HG03039 (cell line): ENCODE results near the gene GLIPR2.
"Not testable (repeated sequence)": the region's sequence is repeated elsewhere in the genome, so short reads cannot be mapped to it uniquely, and the experiment has no call there.

Experiments
- ATAC-seq: cut with Tn5 transposase; IDR thresholded peaks from one replicate; pipeline ENCODE4 v1.9.1; 2021; ENCODE audit warnings: mild to moderate bottlenecking, moderate library complexity; ENCODE audit not compliant: unreplicated experiment

Gene GLIPR2

DNA sequence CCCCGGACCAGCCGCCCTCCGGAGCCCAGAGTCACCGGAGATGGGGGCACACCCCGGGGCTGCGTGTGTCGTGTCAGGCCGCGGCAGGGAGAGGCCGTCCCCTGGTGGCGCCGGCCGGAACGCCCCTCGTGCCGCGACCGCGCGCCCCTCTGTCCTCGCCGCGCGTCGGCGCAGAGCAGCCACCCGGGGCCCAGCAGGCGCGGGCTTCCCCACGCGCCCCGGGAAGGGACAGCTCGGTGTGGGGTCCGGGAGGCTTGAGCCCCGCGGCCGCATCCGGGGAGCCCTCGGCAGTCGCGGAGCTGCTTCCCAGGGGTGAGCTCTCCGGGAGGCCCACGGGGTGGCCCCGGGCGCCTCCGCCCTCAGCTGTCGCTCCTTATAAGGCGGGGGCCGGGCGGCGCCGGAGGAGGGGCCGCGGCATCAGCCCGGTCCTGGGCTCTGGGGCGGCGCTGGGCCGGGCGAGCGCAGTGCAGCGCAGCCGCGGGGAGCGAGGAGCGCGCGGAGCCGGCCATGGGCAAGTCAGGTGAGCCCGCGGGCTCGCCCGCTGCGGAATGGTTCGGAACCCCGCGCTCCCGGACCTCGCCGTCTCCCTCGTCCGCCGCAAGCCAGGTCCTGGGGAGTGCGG is at the start of gene GLIPR2:
TSS of gene GLIPR2 (plus strand) at position 462 of the 622 bp plus-strand sequence. CDS start at position 508, 46 bp downstream.
- ATAC-seq = peak; percentile 91

DNA sequence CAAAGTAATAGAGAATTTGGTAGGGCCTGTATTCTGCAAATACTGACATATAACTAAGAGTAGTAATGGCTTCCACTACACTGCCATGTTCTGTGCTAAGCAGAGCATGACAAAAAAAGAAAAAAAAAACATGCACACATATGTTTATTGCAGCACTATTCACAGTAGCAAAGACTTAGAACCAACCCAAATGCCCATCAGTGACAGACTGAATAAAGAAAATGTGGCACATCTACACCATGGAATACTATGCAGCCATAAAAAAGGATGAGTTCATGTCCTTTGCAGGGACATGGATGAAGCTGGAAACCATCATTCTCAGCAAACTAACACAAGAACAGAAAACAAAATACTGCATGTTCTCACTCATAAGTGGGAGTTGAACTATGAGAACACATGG is 49.5 kb upstream of the GLIPR2 start:
- ATAC-seq = not testable (repeated sequence)

DNA sequence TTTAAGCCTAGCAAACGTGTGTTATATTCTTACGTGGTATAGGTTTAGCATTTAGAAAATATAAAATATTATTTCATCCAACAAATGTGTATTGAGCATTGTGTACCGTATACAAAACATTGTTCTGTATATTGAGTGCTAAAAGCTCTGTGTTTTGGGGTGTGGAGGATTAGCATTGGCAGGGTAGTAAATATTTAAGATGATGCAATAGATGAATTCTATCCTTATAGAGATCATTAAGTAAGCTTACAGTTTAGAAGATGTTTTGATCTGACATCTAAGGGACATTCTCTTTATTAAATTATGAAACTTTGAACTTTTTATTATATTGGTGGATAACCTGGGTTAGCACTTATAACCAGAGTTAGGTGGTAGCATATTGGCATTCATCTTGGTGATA is 48.5 kb upstream of the GLIPR2 start:
- no peak for ATAC-seq

- ATAC-seq = no peak
These were observed 45.2 kb upstream of the GLIPR2 start for GRCh38 chr9:36091026-36091953.

DNA sequence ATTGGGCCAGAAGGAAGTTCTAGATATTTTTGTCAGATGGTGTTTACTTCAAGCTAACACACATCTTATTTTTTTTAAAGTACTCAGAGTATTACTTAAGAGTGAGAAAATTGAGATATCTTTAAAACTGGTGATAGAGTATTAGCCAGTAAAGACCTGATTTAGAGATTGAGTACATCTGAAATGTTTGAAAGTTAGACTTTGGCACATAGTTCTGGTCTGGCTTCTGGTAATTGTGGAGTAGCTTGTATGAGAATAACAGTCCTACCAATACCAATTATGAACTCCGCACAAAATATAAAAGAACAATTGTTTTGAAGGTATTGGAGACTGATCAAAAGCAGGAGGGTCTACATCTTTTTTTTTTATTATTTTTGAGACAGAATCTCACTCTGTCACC is 44.5 kb upstream of the GLIPR2 start:
- no peak for ATAC-seq

DNA sequence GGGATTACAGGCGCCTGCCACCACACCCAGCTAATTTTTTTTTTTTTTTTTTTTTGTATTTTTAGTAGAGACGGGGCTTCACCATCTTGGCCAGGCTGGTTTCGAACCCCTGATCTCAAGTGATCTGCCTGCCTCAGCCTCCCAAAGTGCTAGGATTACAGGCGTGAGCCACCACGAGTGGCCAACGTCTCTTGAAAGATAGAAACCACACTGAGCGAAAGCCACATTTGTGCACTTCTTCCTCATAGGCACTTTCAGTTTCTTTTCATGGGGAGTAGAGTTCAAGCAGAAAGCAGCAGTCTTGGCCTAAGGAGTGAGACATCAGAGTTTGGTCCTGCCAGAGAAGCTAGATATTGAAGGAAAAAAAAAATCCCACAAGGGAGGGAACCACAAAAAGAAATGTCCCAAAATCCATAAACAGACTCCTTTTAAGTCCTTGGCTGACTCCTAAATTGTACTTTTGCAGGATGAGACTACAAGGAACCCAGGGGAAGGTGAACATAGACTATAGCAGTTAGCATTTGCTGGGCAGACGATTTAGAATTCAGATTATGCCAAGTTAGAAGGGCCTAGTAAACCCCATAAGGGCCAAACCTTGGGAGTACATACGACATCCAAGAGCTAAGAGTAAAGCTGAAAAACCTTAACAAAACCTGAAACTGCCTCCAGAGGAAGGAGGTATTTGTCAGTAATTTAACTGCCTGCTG is 43.9 kb upstream of the GLIPR2 start:
- ATAC-seq = no peak

GRCh38 chr9:36093384-36093783 is 43.1 kb upstream of the GLIPR2 start:
- ATAC-seq = no peak

DNA sequence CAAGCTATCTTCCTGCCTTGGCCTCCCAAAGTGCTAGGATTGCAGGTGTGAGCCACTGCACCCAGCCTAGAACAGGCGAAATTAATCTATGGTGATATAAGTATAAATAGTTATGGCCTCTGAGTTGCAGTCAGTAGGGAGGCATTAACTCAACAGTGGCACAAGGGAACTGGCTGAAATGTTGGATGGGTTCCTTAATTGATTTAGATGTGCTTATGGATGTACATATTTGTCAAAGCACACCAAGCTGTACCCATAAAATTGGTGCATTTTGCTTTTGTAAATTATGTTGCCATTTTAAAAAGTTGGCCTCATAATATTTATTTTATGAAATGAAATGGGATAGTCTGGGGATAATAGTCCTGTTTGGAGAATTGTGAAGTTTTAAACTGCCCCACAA is 36.8 kb upstream of the GLIPR2 start:
- ATAC-seq = no peak

DNA sequence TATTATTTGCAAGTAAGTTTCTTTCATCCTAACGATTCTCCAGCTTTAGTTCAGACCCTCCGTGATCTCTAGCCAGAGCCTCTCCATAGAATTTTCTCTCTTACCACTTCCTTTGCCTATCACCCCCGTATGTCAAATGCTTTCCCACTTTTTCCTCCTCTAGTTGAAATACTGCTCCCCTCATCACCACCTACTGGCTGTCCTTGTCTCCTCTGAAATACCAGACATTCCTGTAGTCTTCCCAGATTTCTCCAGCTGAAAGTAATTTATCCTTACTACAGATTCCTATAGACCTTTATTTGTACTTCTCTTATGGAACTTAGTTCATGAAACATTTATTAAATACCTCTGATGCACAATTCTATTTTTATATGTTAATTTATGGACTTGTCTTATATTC is 36.0 kb upstream of the GLIPR2 start:
- ATAC-seq = no peak

DNA sequence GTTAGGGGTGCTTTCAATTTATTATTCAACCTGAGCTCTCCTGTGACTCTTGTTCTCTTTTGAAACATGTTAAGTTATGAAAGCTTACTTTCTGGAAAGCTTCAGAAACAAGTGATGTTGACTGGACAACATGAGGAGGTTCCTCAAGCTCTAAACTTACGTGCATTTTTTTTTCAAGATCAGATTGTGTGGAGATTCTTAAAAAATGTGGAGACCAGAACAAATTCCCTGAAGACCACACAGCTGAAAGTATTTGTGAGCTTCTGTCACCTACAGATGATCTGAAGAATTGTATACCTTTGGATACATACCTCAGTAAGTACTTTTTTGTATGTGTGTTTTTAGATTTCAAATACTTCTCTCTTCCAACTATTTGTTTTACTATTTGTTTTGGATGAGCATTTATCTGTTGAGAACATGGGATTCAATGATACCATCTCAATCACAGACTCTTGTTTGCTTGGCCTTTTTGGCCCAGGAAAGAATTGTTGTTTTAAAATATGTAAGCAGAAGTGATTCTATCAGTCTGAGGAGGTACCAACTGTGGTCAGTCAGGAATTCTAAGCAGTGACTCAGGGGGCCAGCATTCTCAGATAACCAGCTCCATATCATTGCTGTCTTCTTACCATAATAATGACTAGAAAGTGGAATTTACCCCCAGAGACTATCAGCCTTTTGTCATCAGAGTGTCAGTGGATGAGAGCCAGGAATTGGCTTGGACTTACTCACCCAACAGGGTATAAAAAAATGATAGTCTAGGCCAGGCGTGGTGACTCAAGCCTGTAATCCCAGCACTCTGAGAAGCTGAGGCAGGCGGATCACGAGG is 34.4 kb upstream of the GLIPR2 start:
- ATAC-seq = no peak

DNA sequence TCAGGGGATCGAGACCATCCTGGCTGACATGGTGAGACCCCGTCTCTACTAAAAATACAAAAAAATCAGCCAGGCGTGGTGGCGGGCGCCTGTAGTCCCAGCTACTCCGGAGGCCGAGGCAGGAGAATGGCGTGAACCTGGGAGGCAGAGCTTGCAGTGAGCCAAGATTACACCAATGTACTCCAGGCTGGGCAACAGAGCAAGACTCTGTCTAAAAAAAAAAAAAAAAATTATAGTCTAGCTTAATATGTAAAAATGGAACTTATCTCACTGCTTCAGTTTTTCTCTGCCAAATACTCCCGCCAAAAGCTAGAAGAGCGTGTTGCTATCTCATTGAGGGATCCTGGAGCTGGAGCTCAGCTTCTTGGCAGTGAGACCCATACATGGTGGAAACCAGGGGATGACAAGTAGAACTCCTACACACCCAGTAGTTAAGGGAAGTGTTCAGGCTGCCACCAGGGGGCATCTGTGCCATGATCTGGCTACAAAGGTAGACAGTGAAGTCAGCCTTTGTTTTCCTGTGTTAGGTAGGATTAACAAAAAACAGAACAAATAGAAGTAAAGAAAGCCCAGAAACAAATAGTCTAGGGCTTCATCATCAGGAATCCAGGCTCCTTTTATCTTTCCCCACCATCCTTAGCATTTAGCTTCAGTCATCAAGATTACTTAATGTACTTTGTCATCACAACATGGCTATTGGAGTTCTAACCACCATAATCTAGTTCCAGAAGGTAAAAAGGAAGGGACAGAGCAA is 33.6 kb upstream of the GLIPR2 start:
- ATAC-seq = no peak

DNA sequence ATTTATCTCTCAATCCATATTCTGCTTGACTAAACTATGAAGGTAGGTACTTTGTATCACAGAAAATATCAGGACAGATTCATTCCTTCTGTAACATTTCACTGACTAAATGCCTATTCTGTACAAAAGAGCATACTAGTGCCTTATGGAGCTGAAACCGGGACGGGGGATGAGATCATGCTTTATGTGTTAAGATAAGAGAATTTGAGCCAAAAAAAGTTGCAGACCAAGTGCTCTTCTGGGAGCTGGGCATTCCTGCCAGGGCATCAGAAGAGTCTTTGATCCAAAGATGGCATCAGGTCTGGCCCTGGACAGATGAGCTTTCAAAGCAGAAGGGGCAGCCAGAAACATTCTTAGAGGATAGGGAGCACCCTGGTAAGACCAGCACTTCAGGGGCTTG is 27.5 kb upstream of the GLIPR2 start:
- ATAC-seq = no peak

- ATAC-seq = no peak
These were observed 26.1 kb upstream of the GLIPR2 start for GRCh38 chr9:36110434-36110833.

DNA sequence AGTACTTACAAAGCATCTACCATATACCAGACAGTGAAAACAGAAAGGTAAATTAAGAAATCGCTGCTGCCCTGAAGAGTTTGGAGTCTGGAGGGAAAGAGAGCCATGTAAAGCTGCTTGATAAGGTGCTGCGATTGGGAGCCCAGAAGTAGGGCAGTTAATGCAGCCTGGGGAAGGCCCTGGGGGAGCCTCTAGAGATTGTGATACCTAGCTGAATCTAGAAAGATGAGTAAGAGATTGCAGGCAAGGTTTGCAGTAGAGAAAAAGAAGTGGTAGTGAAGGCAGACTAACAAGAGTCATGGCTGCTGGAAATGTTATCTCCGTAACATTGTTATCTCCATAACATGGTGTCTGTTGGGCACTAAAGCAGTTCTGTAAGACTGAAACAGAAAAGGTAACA is 24.0 kb upstream of the GLIPR2 start:
- no peak for ATAC-seq

- ATAC-seq = no peak
These were observed 22.5 kb upstream of the GLIPR2 start for GRCh38 chr9:36113999-36114398.

- no peak for ATAC-seq
These were observed 19.9 kb upstream of the GLIPR2 start for GRCh38 chr9:36116593-36116992.

DNA sequence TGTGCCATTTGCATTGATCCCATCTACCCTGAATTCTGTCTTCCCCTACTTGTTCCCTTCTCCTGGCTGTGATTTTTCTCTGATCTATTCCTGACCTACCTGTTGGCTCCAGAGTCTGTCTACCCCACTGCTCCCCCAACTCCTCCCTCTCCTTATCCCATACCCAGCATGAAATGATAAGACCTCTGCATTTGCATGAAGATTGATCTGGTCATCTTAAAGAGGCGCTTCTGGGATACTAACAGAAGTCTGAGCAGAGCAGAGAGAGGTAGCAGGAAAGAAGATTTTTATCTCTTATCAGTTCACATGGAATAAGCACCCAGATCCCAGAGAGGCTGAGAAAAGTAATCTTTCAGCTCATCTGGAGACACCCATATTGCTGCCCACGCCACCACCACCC is 18.3 kb upstream of the GLIPR2 start:
- ATAC-seq = no peak

DNA sequence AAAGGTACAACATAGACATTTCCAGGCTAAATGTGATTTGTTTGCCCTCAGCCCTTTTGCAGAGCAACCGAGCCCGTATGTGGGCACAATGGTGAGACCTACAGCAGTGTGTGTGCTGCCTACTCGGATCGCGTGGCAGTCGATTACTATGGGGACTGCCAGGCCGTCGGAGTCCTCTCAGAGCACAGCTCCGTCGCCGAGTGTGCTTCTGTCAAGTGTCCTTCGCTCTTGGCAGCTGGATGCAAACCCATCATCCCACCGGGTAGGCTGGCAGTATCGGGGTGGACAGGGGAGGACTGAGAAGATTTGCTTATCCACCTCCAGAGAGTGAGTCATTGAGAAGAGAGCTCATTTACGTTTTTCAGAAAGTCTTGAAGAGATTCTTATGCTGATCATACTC is 17.8 kb upstream of the GLIPR2 start:
- ATAC-seq = no peak

GRCh38 chr9:36119476-36119875 is 17.1 kb upstream of the GLIPR2 start:
- no peak for ATAC-seq

DNA sequence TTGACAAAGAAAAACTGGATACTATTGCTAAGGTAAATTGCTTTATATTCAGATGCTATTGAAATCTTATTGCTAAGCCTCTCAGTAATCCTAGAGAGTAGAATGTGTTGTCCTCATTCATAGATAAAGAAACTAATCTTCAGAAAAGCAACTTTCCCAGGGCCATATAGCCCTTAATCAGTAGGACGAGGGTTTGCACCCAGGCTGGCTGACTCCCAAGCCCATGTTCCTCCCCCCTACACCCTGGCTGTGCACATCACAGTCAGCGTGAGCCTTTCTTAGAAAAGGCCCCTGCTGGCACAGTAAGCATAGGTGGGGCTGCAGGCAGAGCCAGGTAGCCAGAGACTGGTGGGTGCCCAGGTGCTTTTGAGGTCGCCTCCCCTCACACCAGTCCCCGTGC is 15.8 kb upstream of the GLIPR2 start:
- ATAC-seq = no peak
